NCI-H460 (cell line): ENCODE measurements around the gene SLC26A6. TPM values are rescaled to one million over a fixed set of nuclear protein-coding genes. Genes with fewer than 3 reads are reported as not detected.

Experiments
- DNase-seq: peaks from one replicate; pipeline ENCODE4 v3.0.0-alpha.2; 2016; ENCODE audit warnings: low read depth; ENCODE audit errors: extremely low read depth
- small RNA-seq, 2 experiments: library from RNA; depleted of rRNA; stranded (forward); fragments of <200 nt; gene quantifications; one replicate each; pipeline ENCODE3, GENCODE V24; 2014
- total RNA-seq: library from RNA; depleted of rRNA; stranded (reverse); fragments of >200 nt; shearing (Covaris generic); gene quantifications from 2 replicates; pipeline ENCODE4 v1.2.3, GENCODE V29; 2014; rRNA removed

Gene SLC26A6
- total RNA-seq, 1 experiment from 2014 or later: 9.4 TPM

- no peak for DNase-seq
Observed at GRCh38 chr3:48581621-48582481, 53.4 kb downstream of the SLC26A6 start.

GRCh38 chr3:48576647-48577046, 58.6 kb downstream of the SLC26A6 start:
- no peak for DNase-seq

Small RNA genes within 50 kb of the gene (small RNA-seq; reads per million reads assigned to genes)
- 0 reads per million in 2 experiments for gene AC141002.1

Other genes starting within 250 kb of the SLC26A6 start
- gene PLXNB1, start 205.4 kb downstream of the SLC26A6 start, total RNA-seq: 4.3 and 5.6 TPM in 2 replicates
- 16.2 and 20.5 TPM in 2 replicates for gene CCDC51, start 195.3 kb downstream of the SLC26A6 start, total RNA-seq
- 392 and 447 TPM in 2 replicates for gene TMA7, start 195.2 kb downstream of the SLC26A6 start, total RNA-seq
- gene ATRIP, start 188.7 kb downstream of the SLC26A6 start, total RNA-seq: 5.6 and 5.9 TPM in 2 replicates
- gene SHISA5, start 131.3 kb downstream of the SLC26A6 start, total RNA-seq: 124 and 139 TPM in 2 replicates
- 5.7 and 6.8 TPM in 2 replicates for gene PFKFB4, start 78.7 kb downstream of the SLC26A6 start, total RNA-seq
- gene UCN2, start 71.7 kb downstream of the SLC26A6 start, total RNA-seq: not detected in 2 replicates
- 0.63 and 4.2 TPM in 2 replicates for gene COL7A1, start 40.1 kb downstream of the SLC26A6 start, total RNA-seq
- 193 and 196 TPM in 2 replicates for gene UQCRC1, start 25.8 kb downstream of the SLC26A6 start, total RNA-seq
- not detected in 2 replicates for gene TMEM89, start 13.7 kb downstream of the SLC26A6 start, total RNA-seq
- gene CELSR3, start 27.4 kb upstream of the SLC26A6 start, total RNA-seq: 0.79 and 1.4 TPM in 2 replicates
- 15.9 and 17.2 TPM in 2 replicates for gene NCKIPSD, start 50.5 kb upstream of the SLC26A6 start, total RNA-seq
- 45.0 and 56.3 TPM in 2 replicates for gene IP6K2, start 81.8 kb upstream of the SLC26A6 start, total RNA-seq
- 20.5 and 23.1 TPM in 2 replicates for gene PRKAR2A, start 212.4 kb upstream of the SLC26A6 start, total RNA-seq